C4-2B (cell line): ENCODE results near the gene STRA8.

Experiments used
- CTCF ChIP-seq: fragments of 450-650 bp; conservative IDR thresholded peaks from 2 replicates; pipeline ENCODE4 v1.5.1; 2017; ENCODE audit warnings: mild to moderate bottlenecking
- ZFX ChIP-seq: fragments of 450-650 bp; IDR thresholded peaks from 2 replicates; pipeline ENCODE4 v1.6.1; 2017

- TF ChIP-seq CTCF, result no peak
- TF ChIP-seq ZFX, result no peak
Observed at GRCh38 chr7:135239263-135239662, 5.6 kb downstream of the STRA8 start.
